ENCODE results near the gene NBEA.

DNA sequence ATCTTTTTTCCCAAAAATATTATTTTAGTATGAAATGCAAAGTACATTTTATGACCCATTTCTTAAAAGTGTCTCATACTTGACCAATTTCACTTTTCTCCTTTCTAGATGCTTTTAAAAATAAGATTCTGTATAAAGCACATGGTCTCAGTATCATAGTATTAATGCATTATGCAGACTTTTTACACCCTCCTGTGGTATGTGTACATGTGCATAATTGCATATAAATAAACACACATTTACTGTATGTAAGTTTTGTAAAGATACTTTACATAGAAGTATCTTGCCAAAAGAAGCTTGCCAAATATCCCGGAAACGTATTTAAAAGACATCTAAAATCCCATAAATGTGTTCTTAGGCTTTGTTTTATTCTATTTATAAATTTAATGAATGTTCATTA, 619.5 kb downstream of the NBEA start:
- TF ChIP-seq, protein P1, sequence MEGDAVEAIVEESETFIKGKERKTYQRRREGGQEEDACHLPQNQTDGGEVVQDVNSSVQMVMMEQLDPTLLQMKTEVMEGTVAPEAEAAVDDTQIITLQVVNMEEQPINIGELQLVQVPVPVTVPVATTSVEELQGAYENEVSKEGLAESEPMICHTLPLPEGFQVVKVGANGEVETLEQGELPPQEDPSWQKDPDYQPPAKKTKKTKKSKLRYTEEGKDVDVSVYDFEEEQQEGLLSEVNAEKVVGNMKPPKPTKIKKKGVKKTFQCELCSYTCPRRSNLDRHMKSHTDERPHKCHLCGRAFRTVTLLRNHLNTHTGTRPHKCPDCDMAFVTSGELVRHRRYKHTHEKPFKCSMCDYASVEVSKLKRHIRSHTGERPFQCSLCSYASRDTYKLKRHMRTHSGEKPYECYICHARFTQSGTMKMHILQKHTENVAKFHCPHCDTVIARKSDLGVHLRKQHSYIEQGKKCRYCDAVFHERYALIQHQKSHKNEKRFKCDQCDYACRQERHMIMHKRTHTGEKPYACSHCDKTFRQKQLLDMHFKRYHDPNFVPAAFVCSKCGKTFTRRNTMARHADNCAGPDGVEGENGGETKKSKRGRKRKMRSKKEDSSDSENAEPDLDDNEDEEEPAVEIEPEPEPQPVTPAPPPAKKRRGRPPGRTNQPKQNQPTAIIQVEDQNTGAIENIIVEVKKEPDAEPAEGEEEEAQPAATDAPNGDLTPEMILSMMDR (IDR thresholded peaks at IDR 0.05): no peak
- TF ChIP-seq POLR2A (IDR thresholded peaks at IDR 0.05) (no peak), POLR2AphosphoS5 (IDR thresholded peaks at IDR 0.05; ENCODE audit: insufficient read depth in 1 of 2, low read depth in 1 of 2) (no peak)

Measured in vagina (tissue), 2 donors.